ENCODE measurements around the gene NAGS. TPM values are rescaled to one million over a fixed set of nuclear protein-coding genes. Genes with fewer than 3 reads are reported as not detected.
A peak's percentile ranks its signal among the peaks of the same experiment; 100 is the strongest.

Gene NAGS
- total RNA-seq, 4 donors from 2014 or later: 0.84 to 7.2 (median 1.8) TPM

- Histone ChIP-seq H3K27me3 (peaks cover 0 to 90% of the 10 kb centered on the region in 2 donors), H3K36me3 (no peaks in the 10 kb centered on the region), H3K4me1 (peaks cover 0 to 13% (median 5%) of the 10 kb centered on the region in 4 donors), H3K9me3 (no peaks in the 10 kb centered on the region), H3K27ac (no peak overlapping the region), H3K4me3 (peak overlapping the region in 1 of 4 donors; percentile 50)
- DNase-seq (ENCODE audit: low spot score in 2 of 2): no peak
- TF ChIP-seq EP300 (IDR thresholded peaks at IDR 0.05) (no peak), POLR2A (IDR thresholded peaks at IDR 0.05) (no peak), CTCF (IDR thresholded peaks at IDR 0.05) (no peak)
- WGBS, 2 donors: 68 to 78% methylated on average over 8 of the region's 8 CpGs
Observed at GRCh38 chr17:43984521-43984920, 19.9 kb upstream of the NAGS start.

- DNase-seq (ENCODE audit: low spot score in 2 of 2): no peak
- no peaks in the 10 kb centered on the region for H3K36me3 ChIP-seq
- no peak overlapping the region for H3K4me3 ChIP-seq
- H3K4me1 ChIP-seq: peaks cover 0 to 13% (median 5%) of the 10 kb centered on the region in 4 donors
- peaks cover 0 to 81% of the 10 kb centered on the region in 2 donors for H3K27me3 ChIP-seq
- no peak for TF ChIP-seq CTCF (IDR thresholded peaks at IDR 0.05)
- no peak for TF ChIP-seq EP300 (IDR thresholded peaks at IDR 0.05)
- TF ChIP-seq POLR2A (IDR thresholded peaks at IDR 0.05): no peak
- no peaks in the 10 kb centered on the region for H3K9me3 ChIP-seq
- 79 to 87% methylated on average over 7 of the region's 7 CpGs for WGBS, 2 donors
- H3K27ac ChIP-seq: no peak overlapping the region
Observed at GRCh38 chr17:43986225-43986981, 18.0 kb upstream of the NAGS start.

- H3K36me3 ChIP-seq: no peaks in the 10 kb centered on the region
- TF ChIP-seq EP300 (IDR thresholded peaks at IDR 0.05) (no peak), POLR2A (IDR thresholded peaks at IDR 0.05) (no peak)
Observed at GRCh38 chr17:43987131-43988021, 17.0 kb upstream of the NAGS start.

GRCh38 chr17:43988301-43988700 is 16.1 kb upstream of the NAGS start:
- 45 to 49% methylated on average over 9 of the region's 9 CpGs for WGBS, 2 donors
- Histone ChIP-seq H3K4me1 (peaks cover 0 to 11% (median 5%) of the 10 kb centered on the region in 4 donors), H3K9me3 (no peaks in the 10 kb centered on the region), H3K27me3 (peaks cover 0 to 67% of the 10 kb centered on the region in 2 donors), H3K36me3 (no peaks in the 10 kb centered on the region), H3K4me3 (no peak overlapping the region), H3K27ac (no peak overlapping the region)
- TF ChIP-seq EP300 (IDR thresholded peaks at IDR 0.05): no peak
- TF ChIP-seq POLR2A (IDR thresholded peaks at IDR 0.05): no peak
- no peak for TF ChIP-seq CTCF (IDR thresholded peaks at IDR 0.05)
- DNase-seq (ENCODE audit: low spot score in 2 of 2): no peak

More at GRCh38 chr17:43987131-43988021, 17.0 kb upstream of the NAGS start:
- peaks cover 0 to 13% (median 5%) of the 10 kb centered on the region in 4 donors for H3K4me1 ChIP-seq
- 54 to 59% methylated on average over 12 of the region's 12 CpGs for WGBS, 2 donors
- peaks cover 0 to 76% of the 10 kb centered on the region in 2 donors for H3K27me3 ChIP-seq
- no peaks in the 10 kb centered on the region for H3K9me3 ChIP-seq
- H3K27ac ChIP-seq: no peak overlapping the region
- no peak overlapping the region for H3K4me3 ChIP-seq
- no peak for DNase-seq (ENCODE audit: low spot score in 2 of 2)

- TF ChIP-seq EP300 (IDR thresholded peaks at IDR 0.05) (no peak), CTCF (IDR thresholded peaks at IDR 0.05) (no peak), POLR2A (IDR thresholded peaks at IDR 0.05) (no peak)
- peaks cover 0 to 11% (median 7%) of the 10 kb centered on the region in 4 donors for H3K4me1 ChIP-seq
- no peak overlapping the region for H3K27ac ChIP-seq
- WGBS, 2 donors: 91 to 94% methylated on average over 14 of the region's 14 CpGs
- no peak overlapping the region for H3K4me3 ChIP-seq
- no peak for DNase-seq (ENCODE audit: low spot score in 2 of 2)
- H3K36me3 ChIP-seq: no peaks in the 10 kb centered on the region
- H3K9me3 ChIP-seq: no peaks in the 10 kb centered on the region
- peaks cover 0 to 24% of the 10 kb centered on the region in 2 donors for H3K27me3 ChIP-seq
Observed at GRCh38 chr17:43992641-43993040, 11.8 kb upstream of the NAGS start.
